GM10248 (cell line): ENCODE results near the gene DOK5.

Source experiments
- CTCF ChIA-PET: fragments of 300-600 bp; sonication (Branson Sonifier 250); formaldehyde crosslinking; extraction: SDS; loops from one replicate; lab custom pipeline; 2021; ENCODE audit warnings: antibody characterized with exemption; lab: Yijun Ruan, JAX
- POLR2A ChIA-PET: fragments of 350-650 bp; sonication (Branson Sonifier 250); formaldehyde crosslinking; extraction: SDS; loops from one replicate; lab custom pipeline; 2020; ENCODE audit warnings: antibody characterized with exemption; lab: Yijun Ruan, JAX
- DNase-seq: peaks from one replicate; pipeline ENCODE4 v3.0.0; 2012; ENCODE audit errors: extremely low spot score
- TF ChIP-seq, protein P1 (sequence below): IDR thresholded peaks from 2 replicates; pipeline ENCODE4 v1.5.1; 2012; ENCODE audit warnings: mild to moderate bottlenecking, low read depth; ENCODE audit errors: extremely low read depth, missing control alignments, control extremely low read depth

The DOK5 gene

DNA sequence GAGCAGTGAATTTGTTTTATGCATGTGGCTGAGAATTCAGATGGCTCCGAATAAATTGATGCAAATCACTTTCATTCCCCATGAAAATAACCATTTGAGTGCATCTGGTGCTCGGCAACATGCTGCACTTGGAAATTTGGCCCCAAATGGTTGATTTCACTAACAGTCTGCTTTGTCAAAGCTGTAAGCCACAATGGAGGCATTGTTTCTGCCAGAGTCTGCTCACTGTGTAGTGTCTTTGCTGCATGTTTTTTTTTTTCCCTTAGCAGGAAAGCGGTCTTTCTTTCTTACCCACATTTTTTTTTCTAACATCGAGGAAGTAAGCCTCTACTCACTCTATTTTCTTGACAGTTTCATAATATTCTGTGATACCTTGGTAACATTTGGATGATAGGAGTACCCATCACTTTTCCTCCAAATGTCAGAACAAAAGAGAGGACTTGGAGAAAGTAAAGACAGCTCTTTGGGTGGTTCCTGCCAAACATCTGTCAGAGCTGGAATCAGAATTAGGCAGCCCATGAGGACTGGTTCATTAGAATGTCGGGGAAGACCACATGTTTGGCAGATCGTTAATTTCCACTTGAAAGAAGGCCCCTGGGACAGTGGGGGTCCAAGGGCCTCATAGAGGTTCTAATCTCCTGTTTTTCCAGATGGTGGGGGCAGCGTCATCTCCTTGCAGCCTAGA lies 149.5 kb downstream of the DOK5 start:
- ChIA-PET CTCF (interaction anchor here (1.3 kb wide), 1 partner anchor 56 kb away, joined by 3 read pairs; no protein-coding TSS in a partner anchor), POLR2A (no interaction called here)
- DNase-seq, result no peak
- TF ChIP-seq, protein P1, sequence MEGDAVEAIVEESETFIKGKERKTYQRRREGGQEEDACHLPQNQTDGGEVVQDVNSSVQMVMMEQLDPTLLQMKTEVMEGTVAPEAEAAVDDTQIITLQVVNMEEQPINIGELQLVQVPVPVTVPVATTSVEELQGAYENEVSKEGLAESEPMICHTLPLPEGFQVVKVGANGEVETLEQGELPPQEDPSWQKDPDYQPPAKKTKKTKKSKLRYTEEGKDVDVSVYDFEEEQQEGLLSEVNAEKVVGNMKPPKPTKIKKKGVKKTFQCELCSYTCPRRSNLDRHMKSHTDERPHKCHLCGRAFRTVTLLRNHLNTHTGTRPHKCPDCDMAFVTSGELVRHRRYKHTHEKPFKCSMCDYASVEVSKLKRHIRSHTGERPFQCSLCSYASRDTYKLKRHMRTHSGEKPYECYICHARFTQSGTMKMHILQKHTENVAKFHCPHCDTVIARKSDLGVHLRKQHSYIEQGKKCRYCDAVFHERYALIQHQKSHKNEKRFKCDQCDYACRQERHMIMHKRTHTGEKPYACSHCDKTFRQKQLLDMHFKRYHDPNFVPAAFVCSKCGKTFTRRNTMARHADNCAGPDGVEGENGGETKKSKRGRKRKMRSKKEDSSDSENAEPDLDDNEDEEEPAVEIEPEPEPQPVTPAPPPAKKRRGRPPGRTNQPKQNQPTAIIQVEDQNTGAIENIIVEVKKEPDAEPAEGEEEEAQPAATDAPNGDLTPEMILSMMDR, result no peak

DNA sequence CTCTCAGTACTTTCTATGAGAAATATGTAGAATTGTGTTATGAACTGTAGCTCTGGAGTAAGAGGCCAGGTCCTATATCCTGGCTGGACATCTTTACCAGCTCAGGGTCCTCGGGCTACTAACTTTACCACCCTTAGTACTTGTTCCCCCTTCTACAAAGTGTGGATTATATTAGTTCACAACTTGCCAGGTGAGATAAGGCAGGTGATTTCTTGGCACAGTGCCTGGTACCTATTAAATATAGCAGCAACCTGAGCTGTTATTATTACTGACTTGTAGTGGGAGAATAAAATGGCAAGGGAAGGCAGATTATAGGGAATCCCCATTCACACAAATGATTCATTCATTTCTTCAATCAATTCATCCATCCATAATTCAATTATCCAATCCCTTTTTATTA lies 150.1 kb downstream of the DOK5 start:
- DNase-seq, result no peak
- ChIA-PET CTCF (interaction anchor here (1.3 kb wide), 1 partner anchor 55 kb away, joined by 3 read pairs; no protein-coding TSS in a partner anchor), POLR2A (no interaction called here)
- TF ChIP-seq, protein P1, result no peak

DNA sequence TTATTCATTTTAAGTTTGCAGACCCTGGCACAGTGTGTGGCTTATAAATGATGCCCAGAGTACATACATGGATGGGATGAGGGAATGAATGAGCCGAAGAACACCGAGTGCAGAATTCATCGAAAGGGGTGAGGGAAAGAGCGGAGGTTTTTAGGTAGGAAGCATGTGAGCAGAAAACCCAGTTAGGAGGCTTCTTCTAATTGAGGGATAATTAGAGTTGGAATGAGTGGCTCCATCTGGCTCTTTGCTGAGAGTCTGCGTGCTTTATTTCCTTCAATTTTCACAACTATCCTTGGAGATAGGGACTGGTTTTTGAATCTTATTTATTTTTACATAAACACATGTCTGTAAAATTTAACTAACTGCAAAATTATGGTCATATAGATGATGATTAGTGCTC lies 150.7 kb downstream of the DOK5 start:
- TF ChIP-seq, protein P1, result no peak
- no peak for DNase-seq
- POLR2A ChIA-PET, result no interaction called here
- CTCF ChIA-PET, result interaction anchor here (1.3 kb wide), 1 partner anchor 54 kb away, joined by 3 read pairs; no protein-coding TSS in a partner anchor

DNA sequence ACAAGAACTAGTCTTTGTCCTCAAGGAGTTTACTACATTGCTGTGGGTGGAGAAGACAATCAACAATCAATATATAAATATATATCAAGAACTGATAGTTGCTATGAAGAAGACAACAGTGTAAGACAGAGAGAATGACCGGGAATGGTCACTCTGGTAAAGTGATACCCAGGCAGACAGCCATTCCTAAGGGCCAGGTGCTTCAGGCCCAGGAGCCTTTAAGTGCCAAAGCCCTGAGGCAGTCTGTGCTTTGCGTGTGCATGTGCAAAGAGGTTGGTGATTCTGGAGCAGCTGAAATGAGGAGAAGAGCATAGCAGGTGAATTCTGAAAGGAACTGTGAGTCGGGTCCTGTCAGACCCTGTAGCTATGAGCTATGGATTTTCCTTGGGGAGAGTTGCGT lies 154.2 kb downstream of the DOK5 start:
- TF ChIP-seq, protein P1, result no peak
- ChIA-PET POLR2A (no interaction called here), CTCF (no interaction called here)
- DNase-seq, result no peak

DNA sequence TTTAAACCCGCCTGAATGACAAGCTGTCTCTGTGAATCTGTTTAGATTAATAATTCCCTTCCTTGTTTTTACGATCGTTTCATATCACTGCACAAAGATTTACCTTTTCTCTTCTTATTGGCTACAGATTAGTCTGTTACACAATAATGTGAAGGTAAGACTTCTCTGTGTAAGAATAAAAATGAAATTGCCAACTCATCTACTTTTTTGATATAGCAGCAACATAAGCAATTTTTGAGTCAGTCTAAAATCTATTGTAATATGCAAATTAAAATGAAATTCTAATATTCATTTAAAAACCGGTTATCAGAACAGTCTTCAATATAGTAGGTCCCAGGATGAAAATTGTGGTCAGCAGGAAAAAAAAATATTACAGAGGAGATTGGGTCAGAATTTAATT lies 155.2 kb downstream of the DOK5 start:
- DNase-seq, result no peak
- POLR2A ChIA-PET, result no interaction called here
- TF ChIP-seq, protein P1, result no peak
- CTCF ChIA-PET, result no interaction called here

DNA sequence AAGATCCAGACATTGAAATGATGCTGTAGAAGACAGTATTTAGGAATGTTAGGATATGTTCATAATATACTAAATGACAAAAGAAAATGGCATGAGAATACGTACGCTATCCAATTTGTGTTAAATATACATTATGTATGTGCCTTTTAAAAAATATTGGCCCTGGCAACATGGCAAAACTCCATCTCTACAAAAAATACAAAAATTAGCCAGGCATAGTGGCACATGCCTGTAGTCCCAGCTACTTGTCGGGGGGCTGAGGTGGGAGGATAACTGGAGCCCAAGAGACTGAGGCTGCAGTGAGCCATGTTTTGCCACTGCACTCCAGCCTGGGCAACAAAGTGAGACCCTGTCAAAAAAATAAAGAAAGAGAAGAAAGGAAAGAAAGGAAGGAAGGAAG lies 155.7 kb downstream of the DOK5 start:
- ChIA-PET CTCF (interaction anchor here (1.1 kb wide), 1 partner anchor 25 kb away, joined by 3 read pairs; no protein-coding TSS in a partner anchor), POLR2A (no interaction called here)
- TF ChIP-seq, protein P1, result no peak

More for the DNA sequence above, 155.7 kb downstream of the DOK5 start:
- no peak for DNase-seq
